ENCODE data around the gene HS6ST3. TPM values are rescaled to one million over a fixed set of nuclear protein-coding genes. Genes with fewer than 3 reads are reported as not detected.

Gene HS6ST3
- total and polyA plus RNA-seq, 5 donors from 2014 or later = not detected

GRCh38 chr13:96473526-96474180 is 383.7 kb downstream of the HS6ST3 start:
- H3K4me1 Mint-ChIP-seq = no peaks in the 10 kb centered on the region
- no peaks in the 10 kb centered on the region for H3K27me3 Mint-ChIP-seq

GRCh38 chr13:96474181-96474557 is 384.3 kb downstream of the HS6ST3 start:
- Mint-ChIP-seq H3K36me3 (no peaks in the 10 kb centered on the region), H3K9me3 (peaks cover 3 to 26% (median 8%) of the 10 kb centered on the region in 7 donors), H3K4me3 (no peak overlapping the region), H3K27me3 (no peaks in the 10 kb centered on the region), H3K27ac (no peak overlapping the region), H3K4me1 (no peaks in the 10 kb centered on the region)
- no peaks in the 10 kb centered on the region for H3K27me3 ChIP-seq (ENCODE audit: control insufficient read depth, insufficient read depth, low read length)
- no peak for DNase-seq
- H3K36me3 ChIP-seq (ENCODE audit: control insufficient read depth, insufficient read depth, low read length) = no peaks in the 10 kb centered on the region
- H3K9me3 ChIP-seq (ENCODE audit: control insufficient read depth in 2 of 2, low read length in 2 of 2) = no peaks in the 10 kb centered on the region
- no peak for ATAC-seq (ENCODE audit: low read depth in 2 of 2)
- H3K4me3 ChIP-seq (ENCODE audit: low read depth, low read length) = no peak overlapping the region
- no peak overlapping the region for H3K27ac ChIP-seq (ENCODE audit: insufficient read depth, low read length, poor library complexity, severe bottlenecking)
- no peaks in the 10 kb centered on the region for H3K4me1 ChIP-seq (ENCODE audit: control insufficient read depth, insufficient read depth, low read length, poor library complexity, severe bottlenecking)

More at GRCh38 chr13:96473526-96474180, 383.7 kb downstream of the HS6ST3 start:
- no peak for DNase-seq
- H3K27ac Mint-ChIP-seq = no peak overlapping the region
- no peaks in the 10 kb centered on the region for H3K27me3 ChIP-seq (ENCODE audit: control insufficient read depth, insufficient read depth, low read length)
- H3K9me3 ChIP-seq (ENCODE audit: control insufficient read depth in 2 of 2, low read length in 2 of 2) = no peaks in the 10 kb centered on the region
- no peak overlapping the region for H3K4me3 ChIP-seq (ENCODE audit: low read depth, low read length)
- no peak overlapping the region for H3K27ac ChIP-seq (ENCODE audit: insufficient read depth, low read length, poor library complexity, severe bottlenecking)
- H3K4me3 Mint-ChIP-seq = no peak overlapping the region
- no peak for ATAC-seq (ENCODE audit: low read depth in 2 of 2)
- no peaks in the 10 kb centered on the region for H3K36me3 ChIP-seq (ENCODE audit: control insufficient read depth, insufficient read depth, low read length)
- peaks cover 2 to 21% (median 8%) of the 10 kb centered on the region in 7 donors for H3K9me3 Mint-ChIP-seq
- no peaks in the 10 kb centered on the region for H3K36me3 Mint-ChIP-seq
- H3K4me1 ChIP-seq (ENCODE audit: control insufficient read depth, insufficient read depth, low read length, poor library complexity, severe bottlenecking) = no peaks in the 10 kb centered on the region

DNA sequence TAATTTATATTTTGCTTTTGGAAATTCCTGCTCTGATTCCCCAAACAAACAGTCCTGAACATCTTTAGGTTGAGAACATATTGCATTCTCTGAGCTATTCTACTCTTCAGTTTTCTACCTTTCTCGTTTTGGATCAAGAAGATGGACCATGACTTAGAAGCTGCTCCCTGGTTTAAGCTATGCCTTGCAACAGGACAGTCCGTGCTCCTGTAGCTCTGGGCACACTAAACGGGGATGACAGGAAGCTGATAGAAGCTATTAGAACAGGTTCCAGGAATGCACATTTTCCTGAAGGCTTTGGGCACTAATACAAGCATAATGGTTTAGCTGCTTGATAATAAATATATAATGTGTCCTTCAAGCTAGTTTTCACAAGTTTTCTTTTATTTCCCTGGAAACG is 385.2 kb downstream of the HS6ST3 start:
- H3K9me3 Mint-ChIP-seq = peaks cover 4 to 28% (median 9%) of the 10 kb centered on the region in 7 donors
- no peaks in the 10 kb centered on the region for H3K36me3 ChIP-seq (ENCODE audit: control insufficient read depth, insufficient read depth, low read length)
- no peaks in the 10 kb centered on the region for H3K27me3 Mint-ChIP-seq
- H3K4me1 Mint-ChIP-seq = no peaks in the 10 kb centered on the region
- no peaks in the 10 kb centered on the region for H3K27me3 ChIP-seq (ENCODE audit: control insufficient read depth, insufficient read depth, low read length)
- H3K4me3 Mint-ChIP-seq = no peak overlapping the region
- no peaks in the 10 kb centered on the region for H3K4me1 ChIP-seq (ENCODE audit: control insufficient read depth, insufficient read depth, low read length, poor library complexity, severe bottlenecking)
- H3K27ac Mint-ChIP-seq = no peak overlapping the region
- H3K4me3 ChIP-seq (ENCODE audit: low read depth, low read length) = no peak overlapping the region
- no peak overlapping the region for H3K27ac ChIP-seq (ENCODE audit: insufficient read depth, low read length, poor library complexity, severe bottlenecking)
- H3K36me3 Mint-ChIP-seq = no peaks in the 10 kb centered on the region
- no peak for DNase-seq
- no peak for ATAC-seq (ENCODE audit: low read depth in 2 of 2)
- H3K9me3 ChIP-seq (ENCODE audit: control insufficient read depth in 2 of 2, low read length in 2 of 2) = no peaks in the 10 kb centered on the region

GRCh38 chr13:96481482-96481881 is 391.6 kb downstream of the HS6ST3 start:
- H3K27ac Mint-ChIP-seq = no peak overlapping the region
- DNase-seq = no peak
- H3K27ac ChIP-seq (ENCODE audit: insufficient read depth, low read length, poor library complexity, severe bottlenecking) = no peak overlapping the region
- ATAC-seq (ENCODE audit: low read depth in 2 of 2) = no peak
- H3K36me3 ChIP-seq (ENCODE audit: control insufficient read depth, insufficient read depth, low read length) = no peaks in the 10 kb centered on the region
- no peaks in the 10 kb centered on the region for H3K36me3 Mint-ChIP-seq
- H3K27me3 ChIP-seq (ENCODE audit: control insufficient read depth, insufficient read depth, low read length) = no peaks in the 10 kb centered on the region
- H3K4me1 ChIP-seq (ENCODE audit: control insufficient read depth, insufficient read depth, low read length, poor library complexity, severe bottlenecking) = no peaks in the 10 kb centered on the region
- H3K27me3 Mint-ChIP-seq = no peaks in the 10 kb centered on the region
- no peak overlapping the region for H3K4me3 ChIP-seq (ENCODE audit: low read depth, low read length)
- H3K9me3 Mint-ChIP-seq = peaks cover 0 to 15% (median 4%) of the 10 kb centered on the region in 7 donors
- no peaks in the 10 kb centered on the region for H3K9me3 ChIP-seq (ENCODE audit: control insufficient read depth in 2 of 2, low read length in 2 of 2)
- H3K4me1 Mint-ChIP-seq = no peaks in the 10 kb centered on the region
- no peak overlapping the region for H3K4me3 Mint-ChIP-seq

- Histone ChIP-seq H3K27ac (ENCODE audit: insufficient read depth, low read length, poor library complexity, severe bottlenecking) (no peak overlapping the region), H3K36me3 (ENCODE audit: control insufficient read depth, insufficient read depth, low read length) (no peaks in the 10 kb centered on the region), H3K4me3 (ENCODE audit: low read depth, low read length) (no peak overlapping the region), H3K4me1 (ENCODE audit: control insufficient read depth, insufficient read depth, low read length, poor library complexity, severe bottlenecking) (no peaks in the 10 kb centered on the region), H3K27me3 (ENCODE audit: control insufficient read depth, insufficient read depth, low read length) (no peaks in the 10 kb centered on the region), H3K9me3 (ENCODE audit: control insufficient read depth in 2 of 2, low read length in 2 of 2) (no peaks in the 10 kb centered on the region)
- Mint-ChIP-seq H3K27ac (no peak overlapping the region), H3K4me1 (no peaks in the 10 kb centered on the region), H3K9me3 (peaks cover 0 to 16% (median 4%) of the 10 kb centered on the region in 7 donors), H3K4me3 (no peak overlapping the region), H3K27me3 (no peaks in the 10 kb centered on the region), H3K36me3 (no peaks in the 10 kb centered on the region)
- ATAC-seq (ENCODE audit: low read depth in 2 of 2) = no peak
- DNase-seq = no peak
Measured at GRCh38 chr13:96490496-96490989, 400.6 kb downstream of the HS6ST3 start.

GRCh38 chr13:96491103-96491502 is 401.2 kb downstream of the HS6ST3 start:
- peaks cover 0 to 16% (median 2%) of the 10 kb centered on the region in 7 donors for H3K9me3 Mint-ChIP-seq
- H3K27me3 Mint-ChIP-seq = no peaks in the 10 kb centered on the region
- no peaks in the 10 kb centered on the region for H3K36me3 Mint-ChIP-seq
- Histone ChIP-seq H3K4me1 (ENCODE audit: control insufficient read depth, insufficient read depth, low read length, poor library complexity, severe bottlenecking) (no peaks in the 10 kb centered on the region), H3K4me3 (ENCODE audit: low read depth, low read length) (no peak overlapping the region), H3K27me3 (ENCODE audit: control insufficient read depth, insufficient read depth, low read length) (no peaks in the 10 kb centered on the region), H3K27ac (ENCODE audit: insufficient read depth, low read length, poor library complexity, severe bottlenecking) (no peak overlapping the region), H3K9me3 (ENCODE audit: control insufficient read depth in 2 of 2, low read length in 2 of 2) (no peaks in the 10 kb centered on the region), H3K36me3 (ENCODE audit: control insufficient read depth, insufficient read depth, low read length) (no peaks in the 10 kb centered on the region)
- ATAC-seq (ENCODE audit: low read depth in 2 of 2) (no peak), DNase-seq (no peak)
- H3K4me3 Mint-ChIP-seq = no peak overlapping the region
- H3K4me1 Mint-ChIP-seq = no peaks in the 10 kb centered on the region
- no peak overlapping the region for H3K27ac Mint-ChIP-seq

DNA sequence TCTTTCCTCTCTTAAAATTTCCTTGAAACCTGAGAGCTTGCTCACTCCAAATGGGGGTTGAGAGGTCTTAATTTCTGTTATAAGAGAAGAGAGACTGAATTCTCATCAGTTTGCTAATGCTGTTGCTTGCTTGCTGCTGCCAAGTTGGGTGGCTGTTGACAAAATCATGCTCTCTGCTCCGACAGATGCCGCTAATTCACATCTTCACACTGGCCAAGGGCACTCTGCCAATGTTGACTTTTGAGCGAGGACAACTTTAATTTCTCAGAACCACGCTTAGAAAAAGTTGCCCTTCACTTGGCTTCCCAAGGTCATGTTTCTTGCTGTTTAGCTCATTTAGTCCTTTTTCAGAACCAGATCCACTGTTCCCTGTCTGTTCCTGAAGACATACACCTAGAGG is 402.9 kb downstream of the HS6ST3 start:
- peaks cover 0 to 20% (median 5%) of the 10 kb centered on the region in 7 donors for H3K9me3 Mint-ChIP-seq
- Histone ChIP-seq H3K36me3 (ENCODE audit: control insufficient read depth, insufficient read depth, low read length) (no peaks in the 10 kb centered on the region), H3K4me1 (ENCODE audit: control insufficient read depth, insufficient read depth, low read length, poor library complexity, severe bottlenecking) (no peaks in the 10 kb centered on the region), H3K27ac (ENCODE audit: insufficient read depth, low read length, poor library complexity, severe bottlenecking) (no peak overlapping the region), H3K9me3 (ENCODE audit: control insufficient read depth in 2 of 2, low read length in 2 of 2) (no peaks in the 10 kb centered on the region), H3K4me3 (ENCODE audit: low read depth, low read length) (no peak overlapping the region), H3K27me3 (ENCODE audit: control insufficient read depth, insufficient read depth, low read length) (no peaks in the 10 kb centered on the region)
- DNase-seq (no peak), ATAC-seq (ENCODE audit: low read depth in 2 of 2) (no peak)
- no peak overlapping the region for H3K4me3 Mint-ChIP-seq
- H3K27me3 Mint-ChIP-seq = no peaks in the 10 kb centered on the region
- H3K36me3 Mint-ChIP-seq = no peaks in the 10 kb centered on the region
- no peak overlapping the region for H3K27ac Mint-ChIP-seq
- no peaks in the 10 kb centered on the region for H3K4me1 Mint-ChIP-seq

DNA sequence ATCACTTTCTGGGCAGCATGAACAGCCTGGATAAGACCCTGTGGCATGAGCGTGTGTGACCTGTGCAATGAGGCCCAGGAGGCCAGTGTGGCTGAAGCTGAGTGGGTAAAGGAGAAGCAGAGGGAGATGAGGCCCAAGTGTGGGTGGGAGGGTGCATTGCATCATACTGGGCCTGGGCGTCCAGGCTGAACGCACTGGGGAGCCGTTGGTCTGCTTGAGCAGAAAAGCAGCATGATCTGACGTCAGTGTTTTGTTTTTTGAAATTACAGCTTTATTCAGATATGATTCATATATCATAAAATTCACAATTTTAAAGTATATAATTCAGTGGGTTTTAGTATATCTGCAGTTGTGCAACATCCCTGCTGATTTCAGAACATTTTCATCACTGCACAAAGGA is 409.7 kb downstream of the HS6ST3 start:
- no peaks in the 10 kb centered on the region for H3K9me3 ChIP-seq (ENCODE audit: control insufficient read depth in 2 of 2, low read length in 2 of 2)
- no peaks in the 10 kb centered on the region for H3K27me3 ChIP-seq (ENCODE audit: control insufficient read depth, insufficient read depth, low read length)
- no peaks in the 10 kb centered on the region for H3K36me3 ChIP-seq (ENCODE audit: control insufficient read depth, insufficient read depth, low read length)
- Mint-ChIP-seq H3K27me3 (no peaks in the 10 kb centered on the region), H3K36me3 (no peaks in the 10 kb centered on the region), H3K4me3 (no peak overlapping the region), H3K4me1 (no peaks in the 10 kb centered on the region), H3K27ac (no peak overlapping the region), H3K9me3 (peaks cover 3 to 22% (median 5%) of the 10 kb centered on the region in 7 donors)
- H3K27ac ChIP-seq (ENCODE audit: insufficient read depth, low read length, poor library complexity, severe bottlenecking) = no peak overlapping the region
- no peak overlapping the region for H3K4me3 ChIP-seq (ENCODE audit: low read depth, low read length)
- H3K4me1 ChIP-seq (ENCODE audit: control insufficient read depth, insufficient read depth, low read length, poor library complexity, severe bottlenecking) = no peaks in the 10 kb centered on the region
- DNase-seq (no peak), ATAC-seq (ENCODE audit: low read depth in 2 of 2) (no peak)
